OCI-LY7 (cell line): ENCODE results near the gene ZFP36.

Experiments used
- CTCF ChIP-seq: fragments of 200-600 bp; sonication (generic); conservative IDR thresholded peaks from 2 replicates; pipeline ENCODE4 v1.5.1; 2014; ENCODE audit warnings: mild to moderate bottlenecking, antibody characterized with exemption, low read length, moderate library complexity, mixed read lengths
- EZH2phosphoT487 ChIP-seq: fragments of 200-600 bp; sonication (generic); IDR thresholded peaks from 2 replicates; pipeline ENCODE4 v1.6.1; 2018; ENCODE audit warnings: low read depth, borderline replicate concordance, mild to moderate bottlenecking, mixed run types, antibody characterized with exemption, low read length, moderate library complexity, mixed read lengths

DNA sequence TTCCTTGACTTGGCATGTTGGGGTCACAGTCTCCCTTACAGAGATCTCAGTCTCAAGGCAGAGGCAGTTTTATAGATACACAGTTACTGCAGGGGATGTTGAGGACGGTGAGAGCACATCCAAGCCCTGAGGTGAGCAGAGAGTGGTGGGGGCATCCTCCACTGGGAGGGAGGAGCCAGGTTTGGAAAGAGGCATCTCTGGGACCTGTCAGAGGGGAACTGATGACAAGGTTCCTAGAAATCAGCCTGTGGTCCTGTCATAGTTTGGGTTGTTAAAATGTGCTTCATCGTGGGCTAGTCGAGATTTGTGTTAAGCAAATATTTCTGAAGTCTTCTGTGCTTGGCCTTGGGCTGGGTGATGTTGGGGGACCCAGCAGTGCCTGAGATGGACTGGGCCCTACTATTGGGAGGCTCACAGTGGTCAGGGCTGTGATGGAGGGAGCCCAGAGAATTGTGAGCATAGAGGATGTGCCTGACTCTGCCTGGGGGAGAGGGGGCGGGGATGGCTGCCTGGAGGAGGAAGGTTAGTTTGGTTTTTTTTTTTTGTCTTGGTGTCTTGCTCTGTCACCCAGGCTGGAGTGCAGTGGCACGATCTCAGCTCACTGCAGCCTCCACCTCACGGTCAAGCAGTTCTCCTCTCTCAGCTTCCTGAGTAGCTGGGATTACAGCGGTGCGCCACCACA is 42.6 kb downstream of the ZFP36 start:
- TF ChIP-seq EZH2phosphoT487 (no peak), CTCF (no peak)
